CD4-positive, alpha-beta T cell treated with Interleukin-6 at 100 ng/mL for 8 hours (primary cell): Measurements from ENCODE around the gene DAB1.

Experiments used
- DNase-seq: peaks from one replicate; pipeline ENCODE4 v3.0.0-alpha.2; 2020; ENCODE audit warnings: mixed read lengths, low spot score

DAB1 gene

DNA sequence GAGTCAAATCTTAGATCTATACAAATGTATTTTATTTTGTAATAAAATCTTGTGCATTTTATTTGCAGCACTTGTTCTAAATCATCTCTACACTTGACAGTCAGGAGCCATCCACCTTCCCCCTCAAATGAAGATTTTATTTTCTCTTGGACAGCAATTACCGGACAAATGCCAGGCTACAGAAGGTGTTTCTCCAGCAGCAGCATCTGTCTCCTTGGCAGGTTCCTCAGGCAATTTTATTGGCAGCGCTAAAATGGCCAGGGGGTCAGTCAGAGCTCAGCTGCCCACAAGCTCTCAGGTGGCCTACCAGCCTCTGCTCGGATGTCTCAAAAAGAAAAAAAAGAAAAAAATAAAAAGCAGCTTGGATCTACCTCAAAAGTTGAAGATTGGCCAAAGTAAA lies 107.6 kb downstream of the DAB1 start:
- no peak for DNase-seq

GRCh38 chr1:57312869-57313268 lies 111.0 kb downstream of the DAB1 start:
- DNase-seq = no peak

DNA sequence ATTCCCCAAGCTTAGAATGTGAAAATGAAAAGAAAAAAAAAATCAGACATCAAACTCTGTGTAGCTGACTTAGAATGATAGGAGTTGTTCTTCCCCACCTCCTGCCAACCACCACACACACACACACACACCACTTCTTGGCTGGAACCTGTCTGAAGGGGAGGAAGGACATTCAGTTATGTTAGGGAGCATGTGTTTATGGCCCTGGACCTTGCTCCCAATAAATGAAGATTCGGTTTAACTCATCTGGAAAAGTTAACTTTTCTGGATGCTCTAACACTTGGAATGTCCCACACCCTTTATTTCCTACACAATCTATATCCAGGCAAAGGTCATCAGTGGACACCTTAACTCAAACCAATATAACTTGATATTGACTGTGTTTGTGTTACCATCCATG lies 112.4 kb downstream of the DAB1 start:
- DNase-seq = no peak

DNA sequence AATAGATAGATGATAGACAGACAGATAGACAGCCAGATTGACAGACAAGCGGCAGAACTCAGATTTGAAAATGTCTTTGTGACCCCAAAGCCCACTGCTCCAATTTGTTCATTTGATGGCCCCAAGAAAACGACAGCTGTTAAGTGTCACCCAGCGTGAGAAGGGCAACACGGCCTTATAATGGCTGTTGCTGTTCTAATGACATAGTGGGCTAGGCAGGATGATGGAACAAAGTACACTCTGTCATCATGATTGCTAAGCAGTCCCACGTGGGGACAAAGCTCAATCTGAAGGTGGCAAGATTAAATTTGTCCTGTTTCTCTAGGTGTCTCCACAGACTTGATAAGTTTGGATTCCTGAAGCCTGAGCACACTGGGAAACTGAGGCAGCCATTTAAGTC lies 112.9 kb downstream of the DAB1 start:
- no peak for DNase-seq

- DNase-seq = no peak
Observed at GRCh38 chr1:57309630-57310029, 114.2 kb downstream of the DAB1 start.

GRCh38 chr1:57307392-57308170 lies 116.3 kb downstream of the DAB1 start:
- peak; percentile 82 for DNase-seq

GRCh38 chr1:57304591-57304990 lies 119.3 kb downstream of the DAB1 start:
- no peak for DNase-seq

DNA sequence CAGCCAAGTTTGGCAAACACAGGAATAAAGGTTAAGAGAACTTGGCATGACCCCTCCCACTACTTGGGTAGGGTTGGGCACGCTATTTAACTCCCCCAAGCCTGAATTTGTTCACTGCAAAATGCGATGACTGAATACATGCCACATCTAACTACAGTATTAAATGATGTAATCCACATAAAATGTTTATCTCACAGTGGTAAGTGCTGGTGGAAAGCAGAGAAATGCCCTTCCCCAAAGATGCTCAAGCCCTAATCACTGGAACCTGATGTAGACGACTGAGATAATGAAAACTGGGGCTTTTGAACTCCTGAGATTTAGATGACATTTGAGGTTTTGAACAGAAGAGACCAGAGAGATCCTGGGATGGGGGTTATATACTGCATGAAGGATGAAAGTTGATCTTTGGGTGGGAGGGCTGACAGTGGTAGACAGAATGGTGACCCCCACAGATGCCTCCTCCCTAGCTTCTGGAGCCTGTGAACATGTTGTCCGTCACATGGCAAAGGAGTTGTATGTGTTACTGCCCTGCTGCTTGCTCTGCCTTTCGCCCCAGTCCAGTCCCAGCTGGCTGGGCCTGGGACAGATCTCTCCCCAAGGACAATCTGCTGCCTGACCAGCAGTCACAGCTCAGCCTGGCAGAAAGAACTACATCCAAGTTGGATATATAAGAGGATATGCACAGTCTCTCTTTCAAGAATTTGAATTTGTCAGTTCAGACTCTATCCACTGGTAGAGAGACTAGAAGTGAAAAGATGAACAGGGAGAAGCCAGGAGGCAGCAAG lies 120.9 kb downstream of the DAB1 start:
- no peak for DNase-seq

DNA sequence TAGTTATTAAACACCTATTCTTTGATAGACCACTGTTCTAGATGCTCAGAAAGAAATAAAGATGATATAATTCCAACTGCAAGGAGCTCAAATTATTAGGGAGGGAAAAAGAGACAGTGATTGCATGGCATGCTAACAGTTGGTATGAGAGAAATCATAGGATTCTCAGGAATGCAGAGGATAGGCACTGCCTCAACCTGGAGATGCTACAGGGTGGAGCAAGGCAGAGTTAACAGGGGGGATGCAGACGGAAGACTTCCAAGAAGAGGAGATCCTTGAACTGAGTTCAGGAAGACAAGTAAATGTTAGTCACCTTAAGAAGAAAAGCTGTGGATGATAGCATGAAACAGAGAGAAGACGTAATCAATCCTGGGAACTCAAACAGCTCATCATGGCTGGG lies 123.7 kb downstream of the DAB1 start:
- no peak for DNase-seq

GRCh38 chr1:57296726-57297250 lies 127.1 kb downstream of the DAB1 start:
- DNase-seq = no peak

- no peak for DNase-seq
Observed at GRCh38 chr1:57295326-57295725, 128.5 kb downstream of the DAB1 start.

DNA sequence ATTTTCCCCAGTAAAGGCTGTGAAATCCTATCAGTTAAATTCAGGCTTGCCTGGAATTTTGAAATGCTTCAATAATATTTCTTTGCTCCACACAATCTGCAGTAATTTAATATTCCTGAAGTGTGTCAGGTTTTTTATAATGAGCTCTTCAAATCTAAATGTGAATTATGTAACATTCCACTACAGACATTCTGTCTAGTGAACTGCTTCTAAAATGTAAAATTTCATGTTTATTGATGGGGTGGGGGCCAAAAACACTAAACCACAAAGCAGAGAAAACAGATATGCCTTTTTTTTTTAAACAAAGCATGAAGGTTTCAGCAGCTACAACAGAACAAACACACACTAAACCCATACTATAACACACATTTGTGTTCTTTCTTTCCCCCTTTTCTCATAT lies 129.7 kb downstream of the DAB1 start:
- no peak for DNase-seq

GRCh38 chr1:57293214-57293613 lies 130.6 kb downstream of the DAB1 start:
- no peak for DNase-seq

DNA sequence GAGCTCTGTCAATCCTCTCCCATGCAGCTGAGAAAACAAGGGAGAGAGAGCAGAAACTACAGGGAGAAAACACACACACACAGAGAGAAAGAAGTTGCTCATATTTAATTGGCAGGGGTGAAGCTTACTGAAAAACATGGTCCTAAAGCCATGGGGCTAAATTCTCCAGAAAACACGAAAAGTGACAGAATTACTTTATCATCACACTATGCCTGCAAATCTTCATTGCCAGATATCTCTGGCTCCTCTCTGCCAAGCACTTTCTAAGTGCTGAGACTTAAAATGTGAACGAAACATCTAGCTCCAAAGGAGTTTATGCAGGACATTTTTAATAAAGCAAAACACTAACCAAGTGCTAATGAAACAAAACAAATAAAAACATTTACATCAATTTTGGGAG lies 134.1 kb downstream of the DAB1 start:
- DNase-seq = no peak

DNA sequence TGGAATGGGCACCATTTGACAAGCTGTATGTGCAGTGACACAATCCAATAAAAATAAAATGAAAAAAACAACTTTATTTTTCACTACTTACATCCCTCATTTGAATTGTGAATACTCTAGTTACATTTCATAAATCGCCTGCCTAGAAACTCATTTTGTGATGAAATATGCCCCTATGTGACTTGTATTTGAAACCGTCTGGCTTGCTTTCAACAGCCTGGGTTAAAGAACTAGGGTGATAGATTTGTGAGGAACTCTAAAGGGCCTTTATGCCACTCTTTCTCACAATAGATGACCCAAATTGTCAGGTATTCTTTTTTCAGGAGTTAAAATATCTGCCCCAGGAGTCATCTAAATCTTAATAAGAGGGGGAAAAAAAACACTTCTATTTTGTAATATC lies 137.9 kb downstream of the DAB1 start:
- DNase-seq = no peak

GRCh38 chr1:57282411-57282810 lies 141.4 kb downstream of the DAB1 start:
- no peak for DNase-seq

- DNase-seq = no peak
Observed at GRCh38 chr1:57281324-57281723, 142.5 kb downstream of the DAB1 start.

GRCh38 chr1:57279909-57280666 lies 143.8 kb downstream of the DAB1 start:
- no peak for DNase-seq

GRCh38 chr1:57278558-57278957 lies 145.3 kb downstream of the DAB1 start:
- DNase-seq = no peak

DNA sequence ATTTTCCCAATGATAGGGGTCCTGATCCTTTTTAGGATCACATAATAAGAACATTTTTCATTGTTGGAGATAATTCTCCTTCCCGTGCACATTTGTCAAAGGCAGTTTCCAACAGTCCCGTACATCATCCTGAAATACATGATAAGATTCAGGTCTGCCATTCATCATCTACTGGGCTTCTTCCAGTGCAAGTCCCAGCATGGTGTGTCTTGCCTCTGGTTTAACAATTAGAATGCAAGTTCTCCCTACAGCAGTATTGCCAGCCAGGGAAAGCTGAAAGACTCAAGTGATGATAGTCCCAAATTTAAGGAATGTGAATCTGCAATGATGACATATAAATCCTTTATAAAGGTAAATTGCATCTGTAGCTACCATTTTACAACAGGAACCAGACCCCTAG lies 146.2 kb downstream of the DAB1 start:
- DNase-seq = no peak

GRCh38 chr1:57276918-57277317 lies 146.9 kb downstream of the DAB1 start:
- DNase-seq = no peak

DNA sequence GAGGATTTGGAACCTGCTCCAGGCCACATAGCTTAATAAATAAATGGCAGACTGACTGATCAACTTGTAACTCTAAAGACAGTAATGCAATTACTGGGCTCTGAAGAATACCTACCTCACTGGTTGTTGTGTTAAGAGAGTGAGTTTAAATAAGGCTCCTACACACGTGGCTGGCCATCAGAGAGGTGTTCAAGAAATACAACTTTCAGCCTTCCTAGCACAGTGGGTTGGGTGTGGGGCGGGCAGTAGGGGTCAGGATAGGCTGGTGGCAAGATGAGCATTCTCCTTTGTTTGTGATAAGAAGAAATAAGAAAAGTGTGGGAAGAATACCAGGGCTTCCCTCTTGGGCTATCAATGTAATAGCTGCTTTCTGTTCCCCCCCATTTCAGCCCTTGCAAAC lies 151.3 kb downstream of the DAB1 start:
- DNase-seq = no peak

DNA sequence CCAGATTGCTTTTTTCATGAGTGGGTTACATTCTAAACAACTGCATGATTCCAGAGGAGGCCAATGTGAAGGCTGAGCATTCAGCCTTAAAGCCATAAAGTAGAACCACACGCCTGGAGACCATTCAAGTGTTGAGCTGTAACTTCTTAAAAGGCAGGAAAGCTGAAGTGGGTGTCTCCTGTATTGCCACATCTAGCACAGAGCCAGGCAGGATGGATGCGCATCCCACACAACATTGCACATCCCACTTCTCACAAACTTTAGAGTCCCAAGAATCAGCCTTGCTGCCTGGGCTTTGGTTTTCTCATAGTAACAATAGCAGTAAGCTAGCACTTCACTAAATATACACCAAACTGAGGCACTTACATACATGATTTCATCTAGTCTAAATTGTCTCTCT lies 151.7 kb downstream of the DAB1 start:
- DNase-seq = no peak
